Frontal cortex (tissue), 4 donors: ENCODE results near the gene FOXK2. TPM values are rescaled to one million over a fixed set of nuclear protein-coding genes. Genes with fewer than 3 reads are reported as not detected.
"Not testable (repeated sequence)": the region's sequence is repeated elsewhere in the genome, so short reads cannot be mapped to it uniquely, and the experiment has no call there.

Experiments used
- DNase-seq, 2 donors: peaks; one replicate each; pipeline ENCODE4 v3.0.0; 2012; ENCODE audit warnings: low spot score in 2 of 2
- FAIRE-seq: peaks from 2 replicates; lab custom pipeline; 2012; peaks lifted over from hg19 to GRCh38; lab: Jason Lieb, UNC
- total RNA-seq: library from RNA; depleted of rRNA; stranded (reverse); fragments of >200 nt; gene quantifications from one replicate; pipeline ENCODE4 v1.2.3, GENCODE V29; 2014
- donor health status: control.
- donor health status: control.
- donor health status: control.

Gene FOXK2
- total RNA-seq, 1 donor from 2014 or later = 40.8 TPM

DNA sequence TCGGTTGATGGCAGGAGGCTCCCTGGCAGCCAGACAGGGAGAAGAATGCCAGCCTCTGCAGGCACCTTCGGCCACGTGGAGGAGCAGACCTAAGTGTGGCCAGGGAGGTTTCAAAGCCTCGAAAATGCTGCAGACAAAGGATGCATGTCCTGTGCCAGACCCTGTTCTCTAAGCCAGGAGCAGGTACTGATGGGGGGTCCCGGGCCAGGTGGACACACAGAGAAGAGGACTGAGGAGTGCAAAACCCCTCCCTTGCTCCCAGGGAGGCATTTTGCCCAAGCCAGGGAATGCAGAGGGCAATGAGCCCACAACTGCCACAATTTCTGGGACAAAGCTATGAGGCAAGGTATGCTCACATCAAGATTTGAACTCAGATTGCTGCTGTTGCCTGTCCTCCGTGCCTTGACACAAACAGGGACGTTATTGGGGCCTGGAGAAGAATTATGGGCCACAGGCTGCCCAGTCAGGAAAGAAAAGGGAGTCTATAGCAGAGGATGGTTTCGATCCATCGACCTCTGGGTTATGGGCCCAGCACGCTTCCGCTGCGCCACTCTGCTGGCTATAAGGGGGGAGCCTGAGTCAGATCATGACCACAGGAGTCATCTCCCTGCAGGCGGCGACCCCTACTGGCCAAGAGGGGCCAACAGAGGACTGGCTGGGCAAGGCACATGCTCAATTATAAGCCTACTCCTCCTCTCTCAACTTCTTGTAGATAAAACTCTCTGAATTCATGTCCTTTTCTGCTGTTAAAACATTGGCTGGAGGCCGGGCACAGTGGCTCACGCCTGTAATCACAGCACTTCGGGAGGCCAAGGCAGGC lies 25.1 kb upstream of the FOXK2 start:
- FAIRE-seq (no peak), DNase-seq (peak; percentile 88 to 92)

DNA sequence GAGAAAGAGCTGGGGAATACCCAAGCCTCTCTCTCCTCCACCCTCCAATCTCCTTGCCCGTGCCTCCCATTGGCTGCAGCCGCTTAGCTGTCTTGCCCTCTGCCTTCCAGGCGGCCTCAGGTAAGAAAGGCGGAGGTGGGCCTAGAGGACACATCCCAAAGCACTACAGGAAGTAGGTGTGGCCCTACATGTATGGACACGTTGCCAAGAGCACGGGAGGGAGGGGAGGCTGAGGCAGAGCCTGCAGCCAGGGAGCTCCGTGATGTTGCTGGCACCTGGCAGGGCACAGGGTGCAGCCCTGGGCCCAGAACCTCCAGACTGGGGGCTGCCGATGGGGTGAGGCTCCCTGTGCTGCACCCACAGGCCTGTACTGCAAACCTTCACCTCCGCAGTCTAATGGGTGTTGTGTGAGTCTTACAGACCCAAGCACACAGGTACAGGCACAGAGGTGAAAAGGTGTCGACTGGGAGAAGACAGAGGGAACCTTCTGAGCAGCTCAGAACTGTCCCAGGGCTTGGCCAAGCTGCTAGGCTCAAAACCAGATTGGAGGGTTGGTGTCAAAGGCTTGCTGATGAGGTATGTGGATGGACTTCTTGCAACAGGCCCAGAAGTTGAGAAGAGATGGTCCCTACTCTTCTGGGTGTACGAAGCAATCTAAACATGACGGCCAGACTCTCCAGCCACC lies 23.5 kb upstream of the FOXK2 start:
- FAIRE-seq (no peak), DNase-seq (no peak)

DNA sequence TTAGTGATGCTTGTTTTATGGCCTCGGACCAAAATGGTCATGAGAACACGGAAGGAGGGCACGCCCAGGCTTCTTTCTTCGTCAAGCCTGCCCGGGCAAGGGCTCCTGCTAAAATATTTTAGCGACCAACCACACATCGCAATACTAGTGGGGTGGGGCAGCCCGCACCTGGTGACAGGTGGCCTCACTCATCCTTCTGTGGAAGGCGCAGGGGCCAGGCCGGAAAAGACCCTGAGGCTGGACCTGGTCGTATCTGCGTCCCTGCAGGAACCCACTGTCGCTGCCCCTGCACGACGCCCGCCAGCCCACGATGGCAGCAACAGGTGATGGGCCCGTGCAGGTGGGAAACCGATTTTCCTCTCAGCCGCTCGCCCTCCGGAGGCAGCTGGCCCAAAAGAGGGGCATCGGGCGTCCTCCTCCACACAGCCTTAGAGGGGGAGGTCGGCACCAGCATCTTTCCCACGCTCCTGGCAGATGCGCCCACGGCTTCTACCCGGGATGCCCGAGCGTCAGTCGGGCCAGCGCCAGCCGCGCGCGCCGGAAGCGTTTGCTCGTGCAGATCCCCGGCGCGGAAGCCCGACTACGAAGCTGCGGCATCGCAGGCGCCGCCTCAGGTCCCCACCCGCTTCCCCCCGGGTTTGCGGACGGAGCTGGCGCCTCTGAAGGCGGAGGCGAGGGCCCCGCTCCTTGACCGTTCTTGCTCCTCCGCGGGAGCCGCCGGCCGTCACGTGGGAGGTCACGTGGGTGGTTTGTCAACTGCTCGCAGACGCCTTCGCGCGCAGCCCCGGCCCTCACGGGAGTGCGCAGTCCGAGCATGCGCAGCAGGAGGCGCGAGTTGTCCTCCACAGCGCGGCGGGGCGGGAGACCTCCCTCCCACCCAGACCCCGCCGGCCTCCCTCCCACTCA lies 22.8 kb upstream of the FOXK2 start:
- peak; percentile 94 to 95 for DNase-seq
- no peak for FAIRE-seq

DNA sequence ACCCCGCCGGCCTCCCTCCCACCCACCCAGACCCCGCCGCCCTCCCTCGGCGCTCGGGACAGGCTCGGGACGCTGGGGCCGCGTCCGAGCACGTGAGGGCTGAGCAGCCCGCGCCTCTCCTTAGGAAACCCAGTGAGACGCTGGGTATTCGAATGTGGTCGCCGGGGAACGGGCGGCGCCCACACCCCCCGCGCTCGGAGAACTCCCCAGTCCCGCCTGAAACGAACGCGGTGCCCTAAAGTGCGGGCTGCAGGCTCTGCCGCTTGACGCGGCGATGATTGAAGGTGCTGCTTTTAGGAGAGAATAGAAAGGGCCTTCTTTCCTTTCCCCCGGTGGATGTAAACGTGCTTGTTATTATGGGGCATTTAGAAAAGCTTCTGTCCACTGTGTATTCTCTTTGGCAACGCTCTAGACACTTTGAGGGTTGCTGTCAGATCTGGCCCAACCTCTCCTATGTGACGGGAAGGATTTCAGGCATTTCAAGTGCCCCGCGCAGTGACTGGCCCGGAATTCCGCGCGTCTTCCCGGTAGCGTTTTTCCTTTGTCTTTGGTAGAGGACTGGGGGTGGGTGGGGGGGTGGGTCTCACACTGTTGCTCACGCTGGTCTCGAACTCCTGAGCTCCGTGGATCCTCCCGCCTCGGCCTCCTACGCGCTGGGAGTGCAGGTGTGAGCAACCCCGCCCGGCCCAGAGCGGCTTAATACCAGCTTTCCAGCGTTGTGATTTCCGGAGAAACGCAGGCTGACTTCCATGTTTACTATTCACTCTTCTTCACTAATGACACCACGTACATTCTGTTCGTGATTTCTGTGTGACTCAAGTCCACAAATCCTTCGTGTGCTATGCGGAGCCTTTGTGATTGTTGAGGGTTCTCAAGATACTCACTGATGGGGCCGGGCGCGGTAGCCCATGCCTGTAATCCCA lies 21.8 kb upstream of the FOXK2 start:
- FAIRE-seq = no peak
- peak in 1 of 2 donors; percentile 50 for DNase-seq

DNA sequence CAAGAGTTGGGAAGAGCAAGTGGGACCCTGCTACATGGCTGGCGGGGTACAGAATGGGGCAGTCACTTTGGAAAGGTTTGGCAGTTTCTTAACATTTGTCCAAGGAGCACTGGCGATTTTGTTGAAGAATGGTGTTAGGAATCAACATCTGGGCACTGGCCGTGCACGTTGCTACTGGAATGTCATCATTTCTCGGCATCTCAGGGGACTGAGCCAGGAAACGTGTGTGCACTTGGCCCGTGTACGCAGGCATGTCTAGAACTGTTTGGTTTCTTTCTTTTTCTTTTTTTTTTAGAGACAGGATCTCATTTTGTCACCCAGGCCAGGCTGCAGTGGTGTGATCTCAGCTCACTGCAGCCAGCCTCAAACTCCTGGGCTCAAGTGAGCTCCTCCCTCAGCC lies 17.3 kb upstream of the FOXK2 start:
- no peak for FAIRE-seq
- DNase-seq = no peak

DNA sequence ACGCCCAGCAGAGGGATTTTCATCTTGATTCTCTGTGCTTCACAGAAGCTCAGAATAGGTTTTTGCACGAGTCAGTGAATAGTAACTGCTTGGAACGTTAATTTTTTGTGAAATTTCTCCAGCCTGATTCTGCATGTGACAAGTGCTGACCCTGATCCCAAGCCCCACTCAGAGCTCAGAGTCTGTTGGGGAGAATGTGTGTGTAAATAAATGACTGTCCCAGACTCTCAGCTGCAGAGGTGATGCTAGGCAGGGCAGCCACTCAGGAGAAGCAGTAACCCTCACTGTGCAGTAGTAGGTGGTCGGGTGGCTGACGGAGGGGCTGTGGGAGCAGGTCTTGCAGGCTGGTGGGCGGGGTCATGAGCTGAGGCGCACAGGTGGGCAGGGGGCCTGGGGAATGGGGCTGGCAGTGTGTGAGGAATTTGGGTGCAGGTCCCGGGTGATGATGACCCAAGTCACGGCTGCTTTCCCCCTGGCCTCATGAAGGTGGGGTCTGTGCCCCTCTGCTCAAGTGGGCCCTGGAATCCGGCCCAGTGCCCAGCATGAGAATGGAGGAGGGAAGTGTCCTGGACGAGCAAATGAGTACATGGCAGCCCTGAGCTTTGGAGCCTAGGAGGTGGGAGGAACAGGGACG lies 16.3 kb upstream of the FOXK2 start:
- DNase-seq (no peak), FAIRE-seq (no peak)

DNA sequence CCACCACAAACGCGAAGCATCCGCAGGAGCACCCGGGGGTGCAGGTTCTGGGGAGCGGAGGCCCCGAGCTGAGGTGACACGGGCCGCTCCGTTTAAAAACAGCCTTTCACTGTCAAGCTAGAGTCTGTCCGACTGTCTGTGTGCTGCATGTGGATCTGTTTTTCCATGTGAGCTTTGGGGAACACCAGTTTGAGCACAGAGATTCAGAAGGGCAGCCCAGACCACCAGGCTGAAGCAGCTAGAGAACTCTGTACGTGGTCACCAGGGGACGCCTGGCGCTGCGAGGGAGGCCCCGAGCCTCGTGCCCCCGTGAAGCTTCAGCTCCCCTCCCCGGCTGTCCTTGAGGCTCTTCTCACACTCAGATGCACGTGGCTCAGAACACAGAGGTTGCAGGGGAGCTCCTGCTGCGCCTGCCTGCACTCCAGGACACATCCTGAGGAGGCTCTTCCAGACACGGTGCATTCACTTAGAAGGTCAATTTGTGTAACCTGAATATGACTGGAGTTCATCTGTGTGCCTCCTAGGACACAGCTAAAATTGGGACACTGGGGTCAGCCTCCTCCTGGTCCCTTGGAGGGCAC lies 15.7 kb upstream of the FOXK2 start:
- FAIRE-seq = no peak
- DNase-seq = no peak

DNA sequence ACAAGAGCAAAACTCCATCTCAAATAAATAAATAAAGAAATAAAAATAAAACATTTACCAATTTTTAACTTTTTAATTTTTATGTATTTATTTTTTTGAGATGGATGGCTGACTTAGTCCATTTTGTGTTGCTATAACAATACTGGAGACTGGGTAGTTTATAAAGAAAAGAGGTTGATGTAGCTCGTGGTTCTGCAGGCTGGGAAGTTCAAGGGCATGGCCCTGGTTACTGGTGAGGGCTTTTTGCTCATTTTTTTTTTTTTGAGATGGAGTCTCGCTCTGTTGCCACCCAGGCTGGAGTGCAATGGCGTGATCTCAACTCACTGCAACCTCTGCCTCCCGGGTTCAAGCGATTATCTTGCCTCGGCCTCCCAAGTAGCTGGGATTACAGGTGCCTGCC lies 14.2 kb upstream of the FOXK2 start:
- FAIRE-seq = no peak
- DNase-seq = no peak

DNA sequence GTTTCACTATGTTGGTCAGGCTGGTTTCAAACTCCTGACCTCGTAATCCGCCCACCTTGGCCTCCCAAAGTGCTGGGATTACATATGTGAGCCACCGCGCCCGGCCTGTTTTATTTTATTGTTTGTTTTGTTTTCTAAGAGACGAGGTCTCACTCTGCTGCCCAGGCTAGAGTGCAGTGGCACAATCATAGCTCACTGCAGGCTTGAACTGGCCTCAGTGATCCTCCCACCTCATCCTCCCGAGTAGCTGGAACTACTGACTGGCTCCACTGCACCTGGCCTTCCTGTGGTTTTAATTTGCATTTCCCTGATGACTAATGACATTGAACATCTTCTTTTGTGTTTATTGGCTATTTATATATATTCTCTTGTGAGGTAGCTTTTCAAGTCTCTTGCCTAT lies 13.1 kb upstream of the FOXK2 start:
- FAIRE-seq, DNase-seq: not testable (repeated sequence)

DNA sequence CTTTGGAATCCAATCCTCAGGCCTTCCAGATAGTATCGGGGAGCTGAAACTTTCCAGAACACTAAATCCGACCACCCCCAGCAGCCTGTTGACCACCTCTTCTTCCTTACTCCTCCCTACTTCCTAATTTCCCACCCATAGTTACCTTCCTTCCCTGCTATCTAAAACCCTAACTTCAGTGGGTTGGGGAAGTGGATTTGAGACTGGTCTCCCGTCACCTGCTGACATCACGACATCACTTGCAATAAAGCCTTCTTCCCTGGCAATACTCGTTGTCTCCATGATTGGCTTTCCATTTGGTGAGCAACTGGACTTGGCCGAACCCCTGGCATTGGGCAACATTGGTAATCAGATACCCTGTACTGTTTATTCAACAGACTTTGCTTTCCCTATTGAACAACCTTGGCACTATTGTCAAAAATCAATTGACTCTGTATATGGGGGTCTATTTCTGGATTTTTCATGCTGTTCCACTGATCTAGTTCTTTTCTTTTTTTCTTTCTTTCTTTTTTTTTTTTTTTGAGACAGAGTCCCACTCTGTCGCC lies 11.8 kb upstream of the FOXK2 start:
- no peak for DNase-seq
- FAIRE-seq = no peak

DNA sequence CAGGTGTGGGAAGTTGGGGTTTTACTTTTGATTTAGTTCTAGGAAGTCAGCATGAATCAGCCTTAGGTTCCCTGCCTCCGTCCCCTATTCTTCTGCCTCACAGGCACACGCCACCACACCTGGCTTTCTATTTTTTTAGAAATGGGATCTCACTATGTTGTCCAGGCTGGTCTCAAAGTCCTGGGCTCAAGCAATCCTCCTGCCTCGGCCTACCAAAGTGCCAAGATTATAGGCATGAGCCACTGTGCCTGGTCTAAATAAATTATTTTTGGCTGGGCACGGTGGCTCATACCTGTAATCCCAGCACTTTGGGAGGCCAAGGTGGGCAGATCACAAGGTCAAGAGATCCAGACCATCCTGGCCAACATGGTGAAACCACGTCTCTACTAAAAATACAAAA lies 7.9 kb upstream of the FOXK2 start:
- DNase-seq, FAIRE-seq: not testable (repeated sequence)

DNA sequence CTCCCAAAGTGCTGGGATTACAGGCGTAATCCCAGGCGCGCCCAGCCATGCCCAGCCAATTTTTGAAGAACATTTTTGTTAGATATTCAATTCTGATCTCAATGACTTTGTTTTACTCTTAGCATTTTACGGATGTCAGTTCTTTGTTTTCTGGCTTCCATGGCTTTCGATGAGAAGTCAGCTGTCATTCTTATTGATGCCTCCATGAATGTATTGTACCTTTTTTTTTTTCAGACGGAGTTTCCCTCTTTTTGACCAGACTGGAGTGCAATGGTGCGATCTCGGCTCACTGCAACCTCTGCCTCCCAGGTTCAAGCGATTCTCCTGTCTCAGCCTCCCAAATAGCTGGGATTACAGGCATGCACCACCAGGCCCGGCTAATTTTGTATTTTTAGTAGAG lies 5.7 kb upstream of the FOXK2 start:
- not testable (repeated sequence) for FAIRE-seq, DNase-seq

DNA sequence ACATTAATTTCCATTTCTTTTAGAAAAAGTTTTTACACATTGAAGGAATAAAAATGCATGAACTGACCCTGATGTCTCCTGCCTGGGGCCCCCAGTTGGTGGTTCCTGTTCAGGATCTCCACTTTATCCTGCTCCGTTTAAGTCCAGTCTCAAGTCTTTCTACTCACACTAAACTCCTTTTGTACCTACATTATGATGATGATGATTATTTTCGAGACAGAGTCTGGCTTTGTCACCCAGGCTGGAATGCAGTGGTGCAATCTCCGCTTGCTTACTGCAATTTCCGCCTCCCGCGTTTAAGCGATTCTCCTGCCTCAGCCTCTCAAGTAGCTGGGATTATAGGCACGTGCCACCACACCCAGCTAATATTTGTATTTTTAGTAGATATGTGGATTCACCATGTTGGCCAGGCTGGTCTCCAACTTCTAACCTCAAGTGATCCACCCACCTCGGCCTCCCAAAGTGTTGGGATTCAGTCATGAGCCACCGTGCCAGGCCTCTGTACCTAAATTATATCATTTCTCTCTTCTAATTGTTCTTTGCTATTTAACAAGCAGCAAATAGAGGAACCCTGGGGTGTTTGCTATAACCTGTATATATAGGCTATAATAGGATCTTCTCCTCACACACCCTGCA lies 2.2 kb upstream of the FOXK2 start:
- DNase-seq (no peak), FAIRE-seq (no peak)

DNA sequence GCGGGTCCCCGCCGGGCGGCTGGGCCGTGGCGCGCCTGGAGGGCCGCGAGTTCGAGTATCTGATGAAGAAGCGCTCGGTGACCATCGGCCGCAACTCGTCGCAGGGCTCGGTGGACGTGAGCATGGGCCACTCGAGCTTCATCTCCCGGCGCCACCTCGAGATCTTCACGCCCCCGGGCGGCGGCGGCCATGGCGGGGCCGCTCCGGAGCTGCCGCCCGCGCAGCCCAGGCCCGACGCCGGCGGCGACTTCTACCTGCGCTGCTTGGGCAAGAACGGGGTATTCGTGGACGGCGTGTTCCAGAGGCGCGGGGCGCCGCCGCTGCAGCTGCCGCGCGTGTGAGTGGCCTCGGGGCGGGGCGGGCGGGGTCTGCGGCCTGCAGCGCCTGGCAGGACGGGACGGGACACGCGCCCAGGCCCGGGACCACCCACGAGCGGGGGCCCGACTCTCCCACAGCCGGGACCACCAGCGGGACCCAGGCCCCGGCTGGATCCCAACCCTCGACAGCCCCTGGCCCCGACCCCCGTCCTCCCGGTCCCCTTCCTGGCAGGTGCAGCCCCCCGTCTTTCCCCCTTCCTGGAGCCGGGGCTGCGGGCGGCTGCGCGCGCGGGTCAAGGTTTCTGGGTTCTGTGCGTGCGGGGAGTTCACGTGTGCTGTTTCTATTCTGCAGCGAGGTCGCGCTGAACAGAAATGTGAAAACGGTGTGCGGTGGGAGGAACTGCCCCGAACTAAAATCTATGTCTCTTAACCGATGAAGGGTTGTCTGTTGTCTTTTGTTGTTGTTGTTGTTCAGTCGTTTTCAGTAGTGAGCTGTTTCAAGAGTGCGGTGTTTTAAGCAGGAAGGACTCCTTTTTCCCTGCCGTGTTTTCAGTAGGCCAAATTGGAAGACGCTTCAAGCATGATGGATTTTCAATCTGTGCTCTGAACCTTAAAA lies 705 bp downstream of the FOXK2 start:
- DNase-seq = peak; percentile 38 to 59

DNA sequence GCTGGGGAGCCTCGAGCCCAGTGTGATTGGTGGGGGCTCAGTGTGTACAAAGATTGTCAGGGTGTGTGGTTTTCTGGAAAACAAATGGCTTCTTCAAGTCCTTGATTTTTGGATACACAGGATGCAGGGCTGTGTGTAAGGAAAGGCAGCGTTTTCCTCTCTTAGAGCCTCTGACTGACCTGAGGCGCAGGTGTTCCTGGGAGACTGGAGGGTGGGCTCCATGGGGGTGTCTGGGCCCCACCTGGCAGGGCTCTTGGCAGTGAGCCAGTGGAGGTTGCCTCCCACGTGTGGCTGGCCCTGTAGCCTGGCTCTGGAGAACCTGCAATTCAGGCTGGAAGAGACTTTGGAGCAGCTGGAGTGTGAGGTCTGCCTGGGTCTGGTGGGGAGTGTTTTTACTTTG lies 5.0 kb downstream of the FOXK2 start:
- no peak for FAIRE-seq
- no peak for DNase-seq

More for the DNA sequence above, 705 bp downstream of the FOXK2 start:
- no peak for FAIRE-seq

DNA sequence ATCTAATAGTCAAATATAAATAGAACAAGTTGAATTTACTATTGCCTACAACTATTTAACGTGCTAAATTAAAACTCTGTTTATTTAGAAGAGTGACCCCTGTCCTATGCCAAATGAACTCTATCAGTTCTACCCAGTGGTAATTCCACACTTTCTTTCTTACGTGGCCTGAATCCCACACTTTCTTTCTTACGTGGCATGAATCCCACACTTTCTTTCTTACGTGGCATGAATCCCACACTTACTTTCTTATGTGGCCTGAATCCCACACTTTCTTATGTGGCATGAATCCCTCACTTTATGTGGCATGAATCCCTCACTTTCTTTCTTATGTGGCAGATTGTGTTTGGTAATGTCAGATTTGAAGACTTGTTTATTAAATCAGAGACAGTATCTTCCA lies 6.2 kb downstream of the FOXK2 start:
- FAIRE-seq (no peak), DNase-seq (no peak)

DNA sequence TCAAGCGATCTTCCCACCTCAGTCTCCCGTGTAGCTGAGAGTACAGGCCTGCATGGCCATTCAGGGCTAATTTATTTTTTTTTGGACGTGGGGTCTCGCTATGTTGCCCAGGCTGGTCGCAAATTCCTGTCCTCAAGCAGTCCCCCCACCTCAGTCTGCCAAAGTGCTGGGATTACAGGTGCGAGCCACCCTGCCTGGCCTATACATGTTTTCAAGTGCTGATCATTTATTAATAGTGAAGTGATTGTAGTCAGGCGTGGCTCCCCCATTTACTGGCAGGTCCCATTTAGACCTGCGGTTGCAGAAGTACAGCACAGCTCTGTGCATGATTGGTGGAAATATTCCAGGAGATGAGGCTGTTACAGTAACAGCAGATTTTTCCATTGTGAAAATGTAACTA lies 8.4 kb downstream of the FOXK2 start:
- DNase-seq (no peak), FAIRE-seq (no peak)
